Activated CD4-positive, alpha-beta T cell treated with anti-CD3 and anti-CD28 coated beads, Interleukin-2, amount 50 U/mL, for 24 hours (primary cell): Measurements from ENCODE around the gene LRRN4CL.
"Not testable (repeated sequence)": the region's sequence is repeated elsewhere in the genome, so short reads cannot be mapped to it uniquely, and the experiment has no call there.

ENCODE experiments used
- DNase-seq, 2 donors: peaks; one replicate each; pipeline ENCODE4 v3.0.0-alpha.2; 2020; ENCODE audit warnings: low read depth in 1 of 2, low spot score in 1 of 2

LRRN4CL gene

DNA sequence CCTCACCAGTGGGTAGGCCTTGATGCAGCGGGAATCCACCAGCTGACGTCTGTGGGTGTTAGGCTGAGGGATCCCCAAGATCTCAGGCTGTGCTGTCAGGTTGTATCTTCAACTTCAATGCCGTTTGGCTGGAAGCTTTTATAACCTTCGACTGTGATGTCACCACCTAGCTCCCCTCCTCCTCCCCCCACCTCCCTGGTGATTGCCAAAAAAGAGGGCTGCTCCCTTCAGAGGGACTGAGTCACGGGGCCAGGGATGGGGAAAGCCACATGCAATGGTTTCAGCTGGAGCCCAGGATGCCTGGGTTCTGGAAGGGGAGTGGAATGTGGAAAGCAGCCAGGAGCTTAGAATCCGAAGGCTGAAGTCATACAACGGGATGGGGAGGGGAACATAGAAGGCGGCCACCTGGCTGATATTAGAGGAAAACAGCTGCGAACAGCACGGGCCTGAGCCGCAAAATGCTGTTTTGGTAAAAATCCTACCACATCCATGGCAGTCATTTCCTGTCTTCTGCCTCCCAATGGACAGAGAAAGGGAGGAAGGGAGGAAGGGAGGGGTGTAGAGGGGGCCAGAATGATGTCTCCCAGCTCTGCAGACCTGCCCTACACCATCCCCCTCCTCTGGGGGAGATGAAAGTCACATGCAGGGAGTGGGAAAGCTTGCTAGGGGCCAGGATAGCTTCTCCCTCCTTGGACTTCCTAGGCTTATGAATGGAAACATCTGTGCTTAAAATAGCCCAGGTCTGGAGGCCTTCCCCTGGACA, at the start of gene LRRN4CL:
Gene LRRN4CL, minus strand, starts transcription at position 110 of the 763 bp plus-strand sequence. CDS start 1,022 bp downstream, outside the sequence.
- no peak for DNase-seq

DNA sequence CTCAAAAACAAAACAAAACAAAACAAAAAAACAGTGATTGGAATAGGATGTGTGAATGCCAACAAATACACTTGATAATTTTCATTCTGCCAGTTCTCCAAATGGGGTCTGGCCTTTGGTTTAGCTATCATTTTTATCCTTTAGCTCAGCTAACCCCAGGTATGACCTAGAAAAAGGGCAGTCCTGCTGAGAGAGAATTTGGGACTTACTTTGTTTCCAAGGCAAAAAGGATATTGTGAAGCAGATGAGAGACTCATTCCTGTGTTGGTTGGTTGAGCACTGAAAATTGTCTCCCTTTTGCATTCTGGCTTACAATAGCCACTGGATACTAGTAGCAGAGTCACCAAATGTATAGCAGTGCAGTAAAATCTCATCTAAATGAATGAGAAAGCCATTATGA, 47.9 kb upstream of the LRRN4CL start:
- DNase-seq: no peak

DNA sequence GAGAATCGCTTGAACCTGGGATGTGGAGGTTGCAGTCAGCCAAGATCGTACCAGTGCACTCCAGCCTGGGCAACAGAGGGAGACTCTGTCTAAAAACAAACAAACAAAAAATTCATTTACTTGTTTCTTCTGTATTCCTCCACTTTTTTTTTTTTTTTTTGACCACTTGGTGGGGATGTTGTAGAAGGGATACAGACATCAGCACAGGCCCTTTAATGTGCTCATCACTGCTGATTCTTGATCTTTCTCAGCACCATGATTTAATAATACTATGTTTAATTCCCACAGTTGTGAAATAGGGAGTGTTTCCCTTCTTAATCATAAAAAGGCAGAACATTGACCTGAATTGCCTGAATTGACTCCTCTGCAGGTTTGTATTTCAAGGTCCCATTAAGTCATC, 43.5 kb upstream of the LRRN4CL start:
- DNase-seq: no peak

DNA sequence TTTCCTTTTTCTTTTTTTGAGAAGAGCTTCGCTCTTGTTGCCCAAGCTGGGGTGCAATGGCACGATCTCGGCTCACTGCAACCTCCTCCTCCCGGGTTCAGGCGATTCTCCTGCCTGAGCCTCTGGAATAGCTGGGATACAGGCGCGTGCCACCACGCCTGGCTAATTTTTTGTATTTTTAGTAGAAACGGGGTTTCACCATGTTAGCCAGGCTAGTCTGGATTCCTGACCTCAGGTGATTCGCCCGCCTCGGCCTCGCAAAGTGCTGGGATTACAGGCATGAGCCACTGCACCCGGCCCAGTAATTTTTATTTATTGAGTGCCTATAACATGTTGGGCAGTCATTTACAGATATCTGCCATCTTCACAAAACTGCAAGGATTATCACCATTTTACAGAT, 40.7 kb upstream of the LRRN4CL start:
- not testable (repeated sequence) for DNase-seq

DNA sequence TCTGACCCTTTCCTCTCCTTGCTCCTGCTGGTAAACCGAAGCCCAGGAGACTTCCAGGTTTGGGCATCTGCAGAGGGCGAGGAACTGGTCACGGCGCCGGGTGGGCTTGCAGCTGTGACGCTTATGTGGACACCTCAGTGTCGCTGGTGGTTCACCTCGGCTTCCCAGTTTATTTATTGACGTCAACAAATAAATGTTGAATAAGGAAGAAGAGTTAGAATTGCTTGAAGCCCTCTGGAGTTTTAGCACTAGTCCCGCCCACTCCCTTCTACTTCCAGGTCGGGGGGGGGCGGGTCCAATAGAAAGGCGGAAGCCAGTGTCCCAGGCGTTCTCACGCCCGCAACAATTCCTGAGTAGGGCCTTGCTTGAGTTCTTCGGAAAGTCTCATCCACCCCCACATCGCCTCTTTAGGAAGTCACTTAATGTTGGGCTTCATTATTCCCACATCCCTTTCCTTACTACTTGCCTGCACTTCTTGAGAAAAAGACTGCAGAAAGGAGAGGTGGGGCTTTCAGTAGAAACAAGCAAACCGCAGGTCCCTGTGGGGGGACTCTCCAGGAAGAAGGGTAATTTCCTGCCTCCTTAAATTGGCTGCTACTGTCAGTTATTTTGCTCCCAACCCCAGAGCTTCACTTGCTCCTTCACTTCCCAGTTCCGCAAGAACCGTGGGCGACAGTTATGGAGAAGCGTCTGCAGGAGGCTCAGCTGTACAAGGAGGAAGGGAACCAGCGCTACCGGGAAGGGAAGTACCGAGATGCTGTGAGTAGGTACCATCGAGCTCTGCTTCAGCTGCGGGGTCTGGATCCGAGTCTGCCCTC, 39.0 kb upstream of the LRRN4CL start, which contains the start of gene TTC9C:
Gene TTC9C, plus strand, starts transcription at position 316 of the 818 bp plus-strand sequence. Its CDS starts 363 bp downstream, at position 679.
- peak; percentile 54 to 80 for DNase-seq

DNA sequence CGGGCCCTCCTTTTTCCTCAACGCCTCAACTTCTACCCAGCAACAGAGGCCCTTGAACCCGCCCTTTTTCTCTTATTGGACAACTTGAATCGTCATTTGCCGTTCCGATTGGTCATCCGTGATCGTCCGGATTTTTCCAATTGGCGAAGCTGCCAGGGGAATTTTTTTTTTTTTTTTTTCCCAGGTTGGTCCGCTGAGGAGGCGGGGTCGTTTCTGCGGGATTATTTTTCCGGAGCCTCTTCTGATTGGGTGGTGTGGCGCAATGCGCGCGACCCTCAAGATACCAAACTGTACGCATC, 38.5 kb upstream of the LRRN4CL start:
- peak; percentile 51 to 87 for DNase-seq

DNA sequence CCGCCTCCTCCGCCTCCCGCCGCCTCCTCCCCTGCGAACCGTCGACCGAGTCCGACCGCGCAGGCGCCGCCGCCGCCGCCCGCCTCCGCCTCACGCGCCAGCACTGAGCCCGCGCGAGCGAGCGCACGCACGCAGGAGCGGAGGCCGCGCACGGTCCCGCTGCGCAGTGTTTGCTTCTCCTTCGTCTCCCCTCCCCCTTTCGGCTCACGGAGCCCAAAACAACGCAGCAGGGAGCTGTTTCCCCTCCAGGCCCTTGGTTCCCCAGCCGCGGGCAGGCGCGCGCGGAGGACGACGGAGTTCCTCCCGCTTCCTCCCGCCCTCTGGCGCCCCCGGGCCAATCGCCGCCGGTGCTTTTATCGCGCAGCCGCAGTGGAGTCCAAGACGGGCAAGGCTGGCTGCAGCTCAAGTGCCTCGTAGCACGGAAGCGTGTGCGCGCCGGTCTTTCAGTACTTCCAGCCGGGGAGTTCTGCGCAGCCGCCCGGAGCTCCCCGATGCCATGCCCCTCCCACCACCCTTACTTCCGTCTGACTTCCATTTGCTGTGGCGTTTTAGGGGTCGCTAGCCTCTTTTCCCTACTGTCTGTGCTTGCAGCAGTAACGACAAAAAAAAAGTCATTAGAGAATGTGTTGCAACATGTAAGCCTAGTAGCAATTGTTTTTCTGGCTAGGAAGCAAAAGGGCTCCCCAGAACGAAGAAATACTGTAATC, 38.0 kb upstream of the LRRN4CL start, which contains the start of gene HNRNPUL2:
Gene HNRNPUL2, minus strand, starts transcription at position 293 of the 707 bp plus-strand sequence. CDS start 301 bp downstream, outside the sequence.
- DNase-seq: peak; percentile 88 to 99

DNA sequence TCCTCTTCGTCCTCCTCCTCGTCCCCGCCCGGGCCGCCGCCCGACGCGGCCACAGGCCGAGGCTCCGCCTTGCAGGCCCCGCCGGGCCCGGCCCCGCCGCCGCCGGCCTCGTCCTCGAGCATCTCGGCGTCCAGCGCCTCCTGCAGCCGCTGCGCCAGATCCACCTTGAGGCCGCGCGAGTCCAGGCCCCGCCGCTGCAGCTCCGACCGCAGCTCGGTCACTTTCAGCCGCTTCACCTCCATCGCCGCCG, 37.5 kb upstream of the LRRN4CL start:
- DNase-seq: no peak

DNA sequence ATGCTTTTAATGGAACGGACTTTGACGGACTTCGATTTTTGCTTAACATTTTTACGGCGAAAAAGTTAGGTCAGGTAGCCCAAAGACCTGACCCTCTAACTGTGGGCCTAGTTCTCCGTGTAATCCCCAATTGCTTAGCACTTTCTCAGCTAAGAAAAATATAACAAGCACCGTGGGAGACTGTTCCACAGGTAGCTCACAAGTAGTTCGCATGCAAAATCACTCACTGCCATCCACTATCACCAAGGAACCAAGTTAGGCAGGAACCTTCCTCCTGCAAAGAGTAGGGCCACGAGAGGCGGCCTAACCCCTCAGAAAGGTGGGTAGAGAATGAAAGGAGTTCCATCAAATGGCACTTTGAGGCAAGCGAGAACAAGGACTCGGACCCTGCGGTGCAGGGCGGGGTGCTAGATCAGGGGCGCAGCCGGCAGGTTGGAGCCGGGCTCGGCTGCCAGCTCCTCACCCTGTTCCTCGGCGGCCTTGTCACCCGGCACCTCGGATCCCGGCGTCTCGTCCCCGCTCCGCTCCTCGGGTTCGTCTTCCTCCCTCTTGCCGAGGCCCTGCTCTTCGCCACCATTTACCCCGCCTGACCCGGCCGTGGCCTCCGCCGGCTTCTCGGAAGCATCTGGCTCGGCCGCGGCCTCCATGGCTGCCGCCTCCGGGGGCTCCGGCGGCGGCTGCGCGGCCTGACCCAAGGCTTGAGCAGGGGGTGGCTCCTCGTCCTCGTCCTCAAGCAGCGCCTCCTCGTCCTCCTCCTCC, 37.0 kb upstream of the LRRN4CL start:
- no peak for DNase-seq

DNA sequence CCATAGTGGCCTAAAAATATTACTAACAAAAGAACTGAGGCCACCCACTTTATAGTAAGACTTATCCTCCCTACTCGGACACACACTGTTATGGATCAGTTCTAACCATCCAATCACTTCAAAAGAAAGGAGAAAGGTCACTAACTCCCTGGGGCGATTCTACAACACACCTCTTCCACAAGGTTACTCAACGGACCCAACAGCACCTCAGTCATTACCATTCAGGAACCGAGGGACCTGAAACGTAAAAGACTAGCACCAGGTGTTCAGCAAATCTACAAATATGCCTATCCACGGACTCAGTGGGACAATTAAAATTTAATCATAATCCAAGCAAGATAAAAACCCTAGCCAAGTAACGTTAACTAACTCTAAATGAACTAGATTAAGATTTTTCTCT, 36.3 kb upstream of the LRRN4CL start:
- DNase-seq: no peak

DNA sequence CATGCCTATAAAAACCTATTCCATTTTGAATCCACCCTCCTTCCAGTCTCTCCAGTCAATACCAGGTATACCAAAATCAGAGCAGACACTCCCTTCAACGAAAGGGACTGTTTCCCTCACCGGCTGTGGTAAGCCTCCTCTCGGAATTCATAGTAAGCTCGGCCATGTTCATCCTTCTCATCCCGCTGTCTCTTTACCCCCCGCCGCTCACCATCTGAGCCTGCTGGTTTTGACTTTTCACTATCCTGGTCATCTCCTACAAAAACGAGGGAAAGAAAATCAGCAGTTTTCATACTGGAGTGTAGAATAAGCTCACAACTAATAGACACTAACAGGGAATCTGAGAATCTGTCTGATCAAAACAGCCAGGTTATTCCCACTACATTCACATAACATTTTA, 34.8 kb upstream of the LRRN4CL start:
- no peak for DNase-seq

DNA sequence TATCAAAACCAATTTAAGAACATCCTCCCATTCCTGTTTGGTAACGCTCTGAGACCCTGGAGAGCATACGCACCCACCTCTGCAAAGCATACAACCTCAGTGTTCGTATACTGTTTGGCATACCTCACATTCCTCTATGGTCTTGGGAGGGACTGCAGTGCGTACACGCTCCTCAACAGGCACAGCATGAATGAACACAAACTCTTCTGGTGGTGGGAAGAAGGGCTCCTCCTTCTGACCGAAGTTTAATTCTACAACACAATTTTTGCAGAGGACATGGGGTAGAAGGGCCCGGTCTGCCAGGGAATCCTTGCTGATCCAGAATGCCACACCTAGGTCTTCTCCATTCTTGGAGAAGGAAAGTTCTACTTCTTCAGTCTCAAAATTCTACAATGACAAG, 32.7 kb upstream of the LRRN4CL start:
- DNase-seq: no peak

DNA sequence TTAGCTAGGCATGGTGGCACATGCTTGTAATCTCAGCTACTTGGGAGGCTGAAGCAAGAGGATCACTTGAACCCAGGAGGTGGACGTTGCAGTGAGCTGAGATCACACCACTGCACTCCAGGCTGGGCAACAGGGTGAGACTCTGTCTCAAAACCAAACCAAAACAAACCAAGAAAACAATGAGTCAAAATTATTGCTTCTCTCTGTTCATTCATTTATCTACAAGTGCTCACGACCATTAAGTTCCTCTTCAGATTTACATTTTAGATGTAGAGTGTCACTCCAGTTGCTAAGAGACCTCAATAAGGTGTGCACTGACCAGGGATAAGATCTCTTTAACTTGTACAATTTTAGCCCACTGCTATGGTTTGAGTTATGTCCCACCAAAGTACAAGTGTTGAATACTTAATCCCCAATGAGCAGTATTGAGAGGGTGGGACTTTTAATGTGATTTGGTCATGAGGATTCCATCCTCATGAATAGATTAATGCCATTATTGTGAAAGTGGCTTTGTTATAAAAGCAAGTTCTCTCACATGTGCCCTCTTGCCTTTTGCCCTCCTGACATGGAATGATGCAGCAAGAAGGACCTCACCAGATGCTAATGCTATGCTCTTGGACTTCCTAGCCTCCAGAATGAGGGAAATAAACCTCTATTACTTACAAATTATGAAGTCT, 30.1 kb upstream of the LRRN4CL start:
- no peak for DNase-seq

DNA sequence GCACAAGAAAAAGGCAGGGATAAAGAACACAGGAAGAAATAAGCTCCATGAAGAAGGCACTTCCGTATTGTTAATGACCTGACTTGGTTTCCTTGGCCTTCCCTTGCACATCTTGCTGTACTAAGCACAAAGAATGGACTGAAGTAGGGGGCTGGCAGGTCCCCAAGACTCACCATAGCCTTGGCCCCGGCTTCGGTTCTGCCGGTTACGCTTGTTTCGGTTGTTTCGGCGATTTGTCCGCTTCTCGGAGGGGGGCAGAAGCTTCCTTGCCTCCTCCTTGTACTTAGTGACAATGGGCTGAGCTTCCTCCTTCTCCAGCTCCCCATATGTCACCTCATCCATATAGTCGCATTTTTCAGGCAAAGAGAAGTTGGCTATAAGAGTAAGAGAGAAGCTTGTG, 27.5 kb upstream of the LRRN4CL start:
- DNase-seq: no peak

DNA sequence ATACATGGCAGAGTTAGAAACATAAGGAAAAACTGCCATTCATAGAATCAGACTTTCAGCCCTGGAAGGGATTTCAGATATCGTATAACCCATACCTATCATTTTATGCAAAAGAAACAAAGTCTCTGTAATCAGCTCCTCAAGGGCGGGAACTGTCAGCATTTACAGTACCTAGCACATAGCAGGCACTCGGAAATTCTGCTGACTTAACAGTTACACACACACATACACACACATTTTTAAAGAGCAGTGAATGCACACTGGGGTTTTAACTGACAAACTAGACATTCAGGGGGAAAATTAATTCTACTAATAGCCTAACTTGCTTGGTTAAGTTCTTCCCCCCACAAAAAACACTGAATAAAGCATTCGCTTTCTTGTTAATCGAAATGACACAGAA, 26.9 kb upstream of the LRRN4CL start:
- no peak for DNase-seq

DNA sequence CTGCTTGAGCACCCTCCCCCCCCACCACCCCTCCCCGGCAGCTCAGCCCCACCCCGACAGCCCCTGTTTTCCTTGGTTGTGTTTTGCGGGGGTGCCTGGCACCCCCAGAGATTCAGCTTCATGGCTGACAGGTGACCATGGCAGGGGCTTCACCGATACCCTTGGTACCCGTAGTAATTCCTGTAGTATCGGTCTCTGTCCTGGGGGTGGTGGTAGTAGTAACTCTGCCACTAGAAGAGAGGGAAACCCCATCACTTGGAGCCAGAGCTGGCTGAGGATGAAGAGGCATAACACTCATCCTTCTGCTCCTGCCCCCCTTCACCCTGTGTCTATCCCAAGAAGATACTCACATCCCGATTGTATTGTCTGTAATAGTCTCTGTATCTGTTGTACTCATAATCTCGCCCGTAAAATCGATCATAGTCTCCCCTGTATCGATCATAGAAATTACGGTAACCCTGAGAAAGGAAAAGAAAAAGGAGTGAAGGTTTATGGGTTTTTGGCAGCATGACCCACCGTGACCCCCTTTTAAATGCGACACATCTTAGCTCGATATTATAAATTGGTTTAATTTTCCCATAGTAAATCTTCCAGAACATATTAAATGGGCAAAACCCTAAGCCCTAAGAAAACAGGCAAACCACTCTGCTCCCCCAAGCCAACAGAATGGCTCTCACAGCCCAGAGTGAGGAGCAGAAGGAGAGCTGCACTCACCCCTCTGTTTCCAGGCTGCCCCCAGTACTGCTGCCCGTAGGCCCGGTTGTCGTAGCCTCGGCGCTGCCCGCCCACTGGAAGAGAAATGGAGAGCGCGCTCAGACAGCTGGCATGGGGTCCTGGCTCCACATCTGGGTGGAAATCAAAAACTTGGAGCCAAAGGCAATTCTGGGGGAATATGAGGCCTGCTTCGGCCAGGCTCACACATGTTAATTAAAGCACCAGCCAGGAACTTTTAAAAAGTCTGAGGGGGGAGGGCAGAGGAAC, 26.1 kb upstream of the LRRN4CL start:
- DNase-seq: no peak

DNA sequence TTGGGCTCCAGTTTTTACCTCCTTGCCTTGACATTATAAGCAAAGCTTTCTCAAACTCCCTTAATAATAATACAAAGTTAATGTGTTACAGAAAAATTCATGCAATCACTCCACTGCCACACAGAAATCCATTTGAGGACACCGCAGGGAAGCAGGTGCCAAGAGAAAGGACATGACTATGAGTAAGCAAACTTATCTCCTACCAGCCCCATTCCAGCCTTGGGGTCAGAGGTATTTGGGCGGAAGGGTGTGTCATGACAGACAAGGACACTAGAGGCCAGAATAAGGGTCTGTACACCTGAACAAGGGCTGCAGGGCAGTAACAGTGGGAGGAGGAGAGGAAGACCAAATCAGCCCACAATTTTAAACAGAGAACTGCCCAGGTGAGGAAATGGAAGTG, 24.0 kb upstream of the LRRN4CL start:
- no peak for DNase-seq

DNA sequence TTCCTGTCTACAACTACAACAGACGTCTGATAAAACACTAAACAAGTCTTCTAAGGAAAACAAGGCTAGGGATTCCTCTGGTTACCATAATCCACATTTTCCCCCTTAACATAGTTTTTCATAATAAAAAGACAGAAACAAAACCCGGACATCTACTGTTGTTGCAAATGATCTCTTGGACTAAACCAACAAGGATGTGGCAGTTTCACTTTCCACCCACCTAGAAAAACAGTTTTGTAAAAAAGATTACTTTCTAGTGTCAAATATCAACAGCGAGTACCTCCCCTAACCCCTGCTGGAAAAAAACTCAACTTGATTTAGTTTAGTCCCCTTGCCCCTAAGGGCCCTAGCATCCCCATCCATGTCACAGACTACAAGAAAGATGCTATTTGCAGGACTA, 23.5 kb upstream of the LRRN4CL start:
- DNase-seq: no peak

DNA sequence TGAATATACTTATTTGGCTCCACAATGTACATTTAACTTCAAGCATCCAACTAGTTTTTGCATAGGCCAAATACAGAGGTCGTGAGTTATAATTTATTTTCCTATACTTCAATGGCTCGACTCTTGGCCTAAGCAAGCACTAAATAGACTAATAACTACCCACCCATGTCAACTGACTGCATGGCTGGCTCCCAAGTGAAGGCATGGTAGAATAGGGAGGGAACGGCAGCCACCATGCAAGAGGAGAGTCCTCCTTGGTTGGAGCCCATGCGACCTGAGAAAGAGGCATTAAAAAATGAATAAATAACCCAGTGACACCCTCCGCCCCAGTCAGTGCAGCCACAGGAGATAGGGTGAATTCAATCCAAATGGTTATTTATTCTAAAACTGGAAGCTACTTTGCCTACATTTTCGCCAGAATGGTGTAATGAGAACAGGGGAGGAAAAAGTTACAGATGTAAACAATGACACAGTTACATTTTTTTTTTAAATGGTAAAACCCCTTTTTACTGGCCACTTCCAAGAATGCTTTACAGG, 23.0 kb upstream of the LRRN4CL start:
- DNase-seq: no peak
